Measurements from ENCODE around the gene TESK2.

The TESK2 gene

GRCh38 chr1:45355683-45356082 lies 135.3 kb downstream of the TESK2 start:
- TF ChIP-seq CTCF (IDR thresholded peaks at IDR 0.05), result no peak

- TF ChIP-seq CTCF (IDR thresholded peaks at IDR 0.05), result no peak
Observed at GRCh38 chr1:45354838-45355237, 136.1 kb downstream of the TESK2 start.

GRCh38 chr1:45353685-45354084 lies 137.3 kb downstream of the TESK2 start:
- TF ChIP-seq CTCF (IDR thresholded peaks at IDR 0.05), result no peak

- no peak for TF ChIP-seq CTCF (IDR thresholded peaks at IDR 0.05)
Observed at GRCh38 chr1:45351508-45351907, 139.5 kb downstream of the TESK2 start.

GRCh38 chr1:45348966-45349677 lies 141.8 kb downstream of the TESK2 start:
- no peak for TF ChIP-seq CTCF (IDR thresholded peaks at IDR 0.05)

- TF ChIP-seq CTCF (IDR thresholded peaks at IDR 0.05), result no peak
Observed at GRCh38 chr1:45348609-45348965, 142.4 kb downstream of the TESK2 start.

- TF ChIP-seq CTCF (IDR thresholded peaks at IDR 0.05), result no peak
Observed at GRCh38 chr1:45348020-45348419, 142.9 kb downstream of the TESK2 start.

- TF ChIP-seq CTCF (IDR thresholded peaks at IDR 0.05), result no peak
Observed at GRCh38 chr1:45346473-45346872, 144.5 kb downstream of the TESK2 start.
